ENCODE results near the gene PKN3.

DNA sequence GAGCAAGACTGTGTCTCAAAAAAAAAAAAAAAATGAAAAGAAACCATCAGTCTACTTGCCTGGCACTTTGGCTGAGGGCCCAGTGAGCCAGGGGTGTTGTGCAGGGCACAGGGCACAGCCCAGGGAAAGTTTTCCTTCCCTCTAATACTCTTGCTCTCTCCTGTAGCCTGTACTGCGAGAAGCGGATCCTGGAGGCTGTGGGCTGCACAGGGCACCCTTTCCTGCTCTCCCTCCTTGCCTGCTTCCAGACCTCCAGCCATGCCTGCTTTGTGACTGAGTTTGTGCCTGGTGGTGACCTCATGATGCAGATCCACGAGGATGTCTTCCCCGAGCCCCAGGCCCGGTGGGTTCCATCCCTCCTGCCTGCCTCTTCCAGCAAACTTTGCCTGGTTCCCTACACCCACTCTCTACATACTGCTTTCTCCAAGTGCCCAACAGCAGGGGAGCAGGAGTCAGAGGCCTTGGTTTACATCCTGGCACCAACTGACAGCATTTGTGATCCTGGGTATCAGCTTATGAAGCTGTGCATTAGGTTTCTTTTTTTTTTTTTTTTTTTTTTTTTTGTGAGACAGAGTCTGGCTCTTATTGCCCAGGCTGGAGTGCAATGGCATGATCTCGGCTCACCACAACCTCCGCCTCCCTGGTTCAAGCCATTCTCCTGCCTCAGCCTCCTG is 14.4 kb downstream of the PKN3 start:
- TF ChIP-seq, protein P1, sequence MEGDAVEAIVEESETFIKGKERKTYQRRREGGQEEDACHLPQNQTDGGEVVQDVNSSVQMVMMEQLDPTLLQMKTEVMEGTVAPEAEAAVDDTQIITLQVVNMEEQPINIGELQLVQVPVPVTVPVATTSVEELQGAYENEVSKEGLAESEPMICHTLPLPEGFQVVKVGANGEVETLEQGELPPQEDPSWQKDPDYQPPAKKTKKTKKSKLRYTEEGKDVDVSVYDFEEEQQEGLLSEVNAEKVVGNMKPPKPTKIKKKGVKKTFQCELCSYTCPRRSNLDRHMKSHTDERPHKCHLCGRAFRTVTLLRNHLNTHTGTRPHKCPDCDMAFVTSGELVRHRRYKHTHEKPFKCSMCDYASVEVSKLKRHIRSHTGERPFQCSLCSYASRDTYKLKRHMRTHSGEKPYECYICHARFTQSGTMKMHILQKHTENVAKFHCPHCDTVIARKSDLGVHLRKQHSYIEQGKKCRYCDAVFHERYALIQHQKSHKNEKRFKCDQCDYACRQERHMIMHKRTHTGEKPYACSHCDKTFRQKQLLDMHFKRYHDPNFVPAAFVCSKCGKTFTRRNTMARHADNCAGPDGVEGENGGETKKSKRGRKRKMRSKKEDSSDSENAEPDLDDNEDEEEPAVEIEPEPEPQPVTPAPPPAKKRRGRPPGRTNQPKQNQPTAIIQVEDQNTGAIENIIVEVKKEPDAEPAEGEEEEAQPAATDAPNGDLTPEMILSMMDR (optimal IDR thresholded peaks at IDR 0.05 in 1 of 3, IDR thresholded peaks at IDR 0.05 in 1 of 3, conservative IDR thresholded peaks at IDR 0.05 in 1 of 3; ENCODE audit: extremely low read depth in 1 of 3, insufficient read depth in 2 of 3, low read length in 3 of 3), result no peak
- no peak for TF ChIP-seq EZH2 (IDR thresholded peaks at IDR 0.05; ENCODE audit: low read length)
